ENCODE results near the gene CRB2. TPM values are rescaled to one million over a fixed set of nuclear protein-coding genes. Genes with fewer than 3 reads are reported as not detected.

The CRB2 gene
- total RNA-seq, 1 experiment from 2014 or later = 0.07 TPM

DNA sequence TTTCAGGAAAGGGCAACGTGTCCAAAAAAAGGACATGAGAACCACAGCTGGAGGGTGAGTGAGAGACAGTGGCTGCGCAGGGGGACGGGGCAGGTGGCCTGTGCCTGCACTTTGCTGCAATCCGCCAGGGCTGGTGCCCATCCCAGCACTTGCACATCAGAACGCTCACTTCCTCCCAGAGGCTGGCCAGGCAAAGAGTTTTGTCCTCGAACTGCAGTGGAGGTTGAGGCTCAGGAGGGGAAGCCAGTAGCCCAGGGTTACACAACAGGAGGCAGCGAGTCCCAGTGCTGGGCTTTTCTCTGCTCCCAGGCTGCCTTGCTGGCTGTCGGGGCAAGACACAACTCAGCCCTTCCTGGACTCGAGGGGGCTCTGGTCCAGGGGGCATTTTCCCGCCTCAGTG is 33.1 kb downstream of the CRB2 start (continued):
- no peak for TF ChIP-seq FOSL1 (IDR thresholded peaks at IDR 0.05; ENCODE audit: low read depth)
- no peak for TF ChIP-seq CEBPB (IDR thresholded peaks at IDR 0.05; ENCODE audit: low read depth)
- TF ChIP-seq JUND (IDR thresholded peaks at IDR 0.05) = no peak
- no peak for TF ChIP-seq ZBTB33 (IDR thresholded peaks at IDR 0.05; ENCODE audit: extremely low read depth, insufficient replicate concordance, low read length)
- no peak for TF ChIP-seq POLR2AphosphoS5 (IDR thresholded peaks at IDR 0.05; ENCODE audit: low read depth, low read length)
- no peak for TF ChIP-seq ELF1 (IDR thresholded peaks at IDR 0.05; ENCODE audit: borderline replicate concordance, low read depth)

GRCh38 chr9:123389698-123390097 is 33.7 kb downstream of the CRB2 start:
- no peak overlapping the region for H2AFZ ChIP-seq (ENCODE audit: low read depth, low read length, poor library complexity, severe bottlenecking)
- no peak for ATAC-seq
- TF ChIP-seq ATF3 (IDR thresholded peaks at IDR 0.05) = no peak
- no peak for TF ChIP-seq ELF1 (IDR thresholded peaks at IDR 0.05; ENCODE audit: borderline replicate concordance, low read depth)
- no peak for TF ChIP-seq EZH2 (IDR thresholded peaks at IDR 0.05)
- TF ChIP-seq, protein P1, sequence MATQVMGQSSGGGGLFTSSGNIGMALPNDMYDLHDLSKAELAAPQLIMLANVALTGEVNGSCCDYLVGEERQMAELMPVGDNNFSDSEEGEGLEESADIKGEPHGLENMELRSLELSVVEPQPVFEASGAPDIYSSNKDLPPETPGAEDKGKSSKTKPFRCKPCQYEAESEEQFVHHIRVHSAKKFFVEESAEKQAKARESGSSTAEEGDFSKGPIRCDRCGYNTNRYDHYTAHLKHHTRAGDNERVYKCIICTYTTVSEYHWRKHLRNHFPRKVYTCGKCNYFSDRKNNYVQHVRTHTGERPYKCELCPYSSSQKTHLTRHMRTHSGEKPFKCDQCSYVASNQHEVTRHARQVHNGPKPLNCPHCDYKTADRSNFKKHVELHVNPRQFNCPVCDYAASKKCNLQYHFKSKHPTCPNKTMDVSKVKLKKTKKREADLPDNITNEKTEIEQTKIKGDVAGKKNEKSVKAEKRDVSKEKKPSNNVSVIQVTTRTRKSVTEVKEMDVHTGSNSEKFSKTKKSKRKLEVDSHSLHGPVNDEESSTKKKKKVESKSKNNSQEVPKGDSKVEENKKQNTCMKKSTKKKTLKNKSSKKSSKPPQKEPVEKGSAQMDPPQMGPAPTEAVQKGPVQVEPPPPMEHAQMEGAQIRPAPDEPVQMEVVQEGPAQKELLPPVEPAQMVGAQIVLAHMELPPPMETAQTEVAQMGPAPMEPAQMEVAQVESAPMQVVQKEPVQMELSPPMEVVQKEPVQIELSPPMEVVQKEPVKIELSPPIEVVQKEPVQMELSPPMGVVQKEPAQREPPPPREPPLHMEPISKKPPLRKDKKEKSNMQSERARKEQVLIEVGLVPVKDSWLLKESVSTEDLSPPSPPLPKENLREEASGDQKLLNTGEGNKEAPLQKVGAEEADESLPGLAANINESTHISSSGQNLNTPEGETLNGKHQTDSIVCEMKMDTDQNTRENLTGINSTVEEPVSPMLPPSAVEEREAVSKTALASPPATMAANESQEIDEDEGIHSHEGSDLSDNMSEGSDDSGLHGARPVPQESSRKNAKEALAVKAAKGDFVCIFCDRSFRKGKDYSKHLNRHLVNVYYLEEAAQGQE (IDR thresholded peaks at IDR 0.05; ENCODE audit: low read depth) = no peak
- no peak for TF ChIP-seq ZNF274 (IDR thresholded peaks at IDR 0.05; ENCODE audit: low read depth, low read length)
- no peak for TF ChIP-seq YY1 (IDR thresholded peaks at IDR 0.05; ENCODE audit: extremely low read depth, insufficient replicate concordance, low read depth, low read length)
- TF ChIP-seq SP1 (IDR thresholded peaks at IDR 0.05; ENCODE audit: low read depth) = no peak
- no peak for TF ChIP-seq EZH2phosphoT487 (IDR thresholded peaks at IDR 0.05; ENCODE audit: borderline replicate concordance)
- TF ChIP-seq SRF (IDR thresholded peaks at IDR 0.05; ENCODE audit: low read depth) = no peak
- no peak for TF ChIP-seq CEBPB (IDR thresholded peaks at IDR 0.05; ENCODE audit: low read depth)
- TF ChIP-seq POLR2AphosphoS5 (IDR thresholded peaks at IDR 0.05; ENCODE audit: low read depth, low read length) = no peak
- TF ChIP-seq JUND (IDR thresholded peaks at IDR 0.05) = no peak
- ChIA-PET CTCF (no interaction called here), POLR2A (no interaction called here), RAD21 (ENCODE audit: low non-redundant PET in 1 of 2, low total read pairs in 2 of 2, uncharacterized antibody in 2 of 2, unreplicated experiment in 2 of 2) (no interaction called here)
- H3K4me1 ChIP-seq (ENCODE audit: control insufficient read depth in 1 of 2, insufficient read depth in 2 of 2, low read length in 2 of 2) = no peaks in the 10 kb centered on the region
- H3K9ac ChIP-seq (ENCODE audit: low read length) = no peak overlapping the region
- H4K20me1 ChIP-seq (ENCODE audit: insufficient read depth) = no peaks in the 10 kb centered on the region
- intact Hi-C loops (cut with micrococcal nuclease) = loop anchor here (5.0 kb wide), 1 partner anchor 307 kb away; no protein-coding TSS in a partner anchor
- H3K79me2 ChIP-seq (ENCODE audit: insufficient read depth, low read length) = no peaks in the 10 kb centered on the region
- DNase-seq (ENCODE audit: low read depth, low spot score) = no peak
- no TSS peak for BruUV-seq (replicated peaks)
- H3K9me2 ChIP-seq (ENCODE audit: insufficient read depth) = no peaks in the 10 kb centered on the region
- H3K4me2 ChIP-seq (ENCODE audit: low read length) = no peak overlapping the region
- no peak overlapping the region for H3K27ac ChIP-seq (ENCODE audit: low read depth, low read length)
- no peaks in the 10 kb centered on the region for H3K36me3 ChIP-seq (ENCODE audit: control insufficient read depth in 1 of 2, insufficient read depth in 2 of 2, low read length in 2 of 2)
- no peaks in the 10 kb centered on the region for H3K27me3 ChIP-seq (ENCODE audit: insufficient read depth, low read length)
- no peak overlapping the region for H3K4me3 ChIP-seq (replicated peaks in 1 of 2; ENCODE audit: low read depth in 1 of 2, low read length in 2 of 2)
- no peaks in the 10 kb centered on the region for H3K9me3 ChIP-seq (ENCODE audit: control insufficient read depth in 1 of 2, insufficient read depth in 1 of 2, low read depth in 1 of 2, low read length in 2 of 2)
